ENCODE measurements around the gene YBEY. TPM values are rescaled to one million over a fixed set of nuclear protein-coding genes. Genes with fewer than 3 reads are reported as not detected.

Gene YBEY
- total and polyA plus RNA-seq, 2 donors (not counting 3 experiments of a cell fraction or from before 2014, with no cell fraction given), result 6.1 to 15.3 TPM

DNA sequence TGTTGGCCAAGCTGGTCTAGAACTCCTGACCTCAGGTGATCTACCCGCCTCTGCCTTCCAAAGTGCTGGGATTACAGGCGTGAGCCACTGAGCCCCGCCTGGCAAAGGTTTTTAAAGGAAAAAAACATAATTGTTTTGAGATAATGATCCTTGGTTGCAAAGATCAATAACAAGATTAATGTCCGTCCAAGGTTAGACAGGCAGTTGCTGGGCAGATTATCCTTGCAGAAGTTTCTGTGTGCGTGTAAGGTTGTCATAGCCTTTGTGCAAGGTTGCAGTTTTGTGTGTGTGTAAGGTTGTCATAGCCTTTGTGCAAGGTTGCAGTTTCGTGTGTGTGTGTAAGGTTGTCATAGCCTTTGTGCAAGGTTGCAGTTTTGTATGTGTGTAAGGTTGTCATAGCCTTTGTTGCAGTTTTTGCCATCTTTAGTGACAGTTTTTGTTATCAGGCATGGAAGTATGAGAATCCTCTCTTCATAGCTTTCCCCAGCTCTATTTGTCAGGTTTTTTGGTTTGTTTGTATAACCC is 3.6 kb downstream of the YBEY start:
- Histone ChIP-seq H3K4me2 (ENCODE audit: insufficient read depth, low read length) (no peak overlapping the region), H3K9ac (replicated peaks; ENCODE audit: extremely low read depth, insufficient read depth, low read length) (no peak overlapping the region), H3K27ac (ENCODE audit: insufficient read depth, low read depth, low read length) (no peak overlapping the region), H3K9me1 (replicated peaks; ENCODE audit: control insufficient read depth, extremely low read depth, insufficient read depth, low read length) (no peaks in the 10 kb centered on the region), H3K4me3 (replicated peaks in 1 of 3; ENCODE audit: insufficient read depth in 1 of 3, low read depth in 1 of 3, low read length in 3 of 3) (no peak overlapping the region), H3K9me3 (replicated peaks; ENCODE audit: control insufficient read depth, insufficient read depth, low read length) (no peaks in the 10 kb centered on the region), H2AFZ (ENCODE audit: low read depth, low read length) (no peak overlapping the region), H3K36me3 (ENCODE audit: control insufficient read depth in 2 of 2, extremely low read depth in 1 of 2, insufficient read depth in 2 of 2, low read length in 2 of 2) (peaks cover 0 to 4% of the 10 kb centered on the region in 2 experiments), H3K4me1 (ENCODE audit: control insufficient read depth, extremely low read depth, insufficient read depth, low read length) (peaks cover 14% of the 10 kb centered on the region), H3K79me2 (ENCODE audit: control insufficient read depth, insufficient read depth, low read length) (peaks cover 11% of the 10 kb centered on the region), H3K27me3 (ENCODE audit: control insufficient read depth in 2 of 2, insufficient read depth in 2 of 2, low read length in 2 of 2) (no peaks in the 10 kb centered on the region), H4K20me1 (replicated peaks; ENCODE audit: control insufficient read depth, extremely low read depth, insufficient read depth, low read length) (no peaks in the 10 kb centered on the region)
- BruUV-seq (replicated peaks), result no TSS peak
- ChIA-PET CTCF (no interaction called here), POLR2A (no interaction called here)
- dilution Hi-C loops (cut with MboI; ENCODE audit: extremely low pct_ligation_motif_present, low sequenced_read_pairs) (no loop called here), intact Hi-C loops (cut with micrococcal nuclease) (no loop called here)
- no peak for TF ChIP-seq POLR2AphosphoS5 (IDR thresholded peaks at IDR 0.05; ENCODE audit: insufficient read depth, low read depth, low read length)
- DNase-seq (ENCODE audit: low read depth, low spot score) (no peak), FAIRE-seq (no peak)

DNA sequence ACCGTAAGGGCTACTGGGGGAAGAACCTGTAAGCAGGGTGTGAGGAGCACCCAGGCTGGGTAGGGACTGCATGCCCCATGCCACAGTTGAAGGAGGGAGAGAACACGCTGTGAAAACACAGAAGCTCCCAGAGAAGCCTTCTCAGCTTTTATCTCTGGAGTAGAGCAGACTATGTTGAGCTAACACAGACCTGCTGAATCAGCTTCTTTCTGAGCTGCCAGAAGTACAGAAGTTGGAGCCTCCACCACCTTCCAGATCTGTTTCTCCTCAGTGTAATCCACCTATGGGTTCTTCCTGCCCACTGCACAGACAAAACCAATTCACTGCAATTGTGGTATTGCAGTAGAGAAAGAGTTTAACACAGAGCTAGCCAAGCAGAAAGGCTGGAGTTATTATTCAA is 5.4 kb downstream of the YBEY start:
- TF ChIP-seq JUN (IDR thresholded peaks at IDR 0.05; ENCODE audit: borderline replicate concordance, insufficient read depth, insufficient read length, low read depth), result no peak
- TF ChIP-seq EZH2 (IDR thresholded peaks at IDR 0.05; ENCODE audit: borderline replicate concordance, low read depth, low read length, severe bottlenecking), result no peak
- no peak for TF ChIP-seq GATA2 (IDR thresholded peaks at IDR 0.05; ENCODE audit: insufficient read depth, insufficient read length, low read depth, low read length)
- TF ChIP-seq, protein P1, sequence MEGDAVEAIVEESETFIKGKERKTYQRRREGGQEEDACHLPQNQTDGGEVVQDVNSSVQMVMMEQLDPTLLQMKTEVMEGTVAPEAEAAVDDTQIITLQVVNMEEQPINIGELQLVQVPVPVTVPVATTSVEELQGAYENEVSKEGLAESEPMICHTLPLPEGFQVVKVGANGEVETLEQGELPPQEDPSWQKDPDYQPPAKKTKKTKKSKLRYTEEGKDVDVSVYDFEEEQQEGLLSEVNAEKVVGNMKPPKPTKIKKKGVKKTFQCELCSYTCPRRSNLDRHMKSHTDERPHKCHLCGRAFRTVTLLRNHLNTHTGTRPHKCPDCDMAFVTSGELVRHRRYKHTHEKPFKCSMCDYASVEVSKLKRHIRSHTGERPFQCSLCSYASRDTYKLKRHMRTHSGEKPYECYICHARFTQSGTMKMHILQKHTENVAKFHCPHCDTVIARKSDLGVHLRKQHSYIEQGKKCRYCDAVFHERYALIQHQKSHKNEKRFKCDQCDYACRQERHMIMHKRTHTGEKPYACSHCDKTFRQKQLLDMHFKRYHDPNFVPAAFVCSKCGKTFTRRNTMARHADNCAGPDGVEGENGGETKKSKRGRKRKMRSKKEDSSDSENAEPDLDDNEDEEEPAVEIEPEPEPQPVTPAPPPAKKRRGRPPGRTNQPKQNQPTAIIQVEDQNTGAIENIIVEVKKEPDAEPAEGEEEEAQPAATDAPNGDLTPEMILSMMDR (IDR thresholded peaks at IDR 0.05; ENCODE audit: extremely low read depth in 1 of 2, insufficient read depth in 1 of 2, low read depth in 1 of 2, low read length in 2 of 2), result no peak
- TF ChIP-seq, protein P2, sequence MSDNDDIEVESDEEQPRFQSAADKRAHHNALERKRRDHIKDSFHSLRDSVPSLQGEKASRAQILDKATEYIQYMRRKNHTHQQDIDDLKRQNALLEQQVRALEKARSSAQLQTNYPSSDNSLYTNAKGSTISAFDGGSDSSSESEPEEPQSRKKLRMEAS (IDR thresholded peaks at IDR 0.05; ENCODE audit: insufficient read depth, insufficient read length), result no peak
- no peak for TF ChIP-seq POLR2AphosphoS5 (IDR thresholded peaks at IDR 0.05; ENCODE audit: insufficient read depth, low read depth, low read length)
- no peak for TF ChIP-seq MYC (IDR thresholded peaks at IDR 0.05; ENCODE audit: low read depth, low read length)
- no peak for TF ChIP-seq FOS (IDR thresholded peaks at IDR 0.05; ENCODE audit: borderline replicate concordance, insufficient read depth, low read length)
- no peak for TF ChIP-seq POLR2A (IDR thresholded peaks at IDR 0.05; ENCODE audit: low read depth, low read length)
- CTCF ChIA-PET, result no interaction called here
- dilution Hi-C loops (cut with MboI; ENCODE audit: extremely low pct_ligation_motif_present, low sequenced_read_pairs) (no loop called here), intact Hi-C loops (cut with micrococcal nuclease) (no loop called here)
- peaks cover 7% of the 10 kb centered on the region for H3K4me1 ChIP-seq (ENCODE audit: control insufficient read depth, extremely low read depth, insufficient read depth, low read length)
- no peaks in the 10 kb centered on the region for H3K9me3 ChIP-seq (replicated peaks; ENCODE audit: control insufficient read depth, insufficient read depth, low read length)
- H3K9ac ChIP-seq (replicated peaks; ENCODE audit: extremely low read depth, insufficient read depth, low read length), result no peak overlapping the region
- no peak overlapping the region for H3K4me2 ChIP-seq (ENCODE audit: insufficient read depth, low read length)
- H3K4me3 ChIP-seq (replicated peaks in 1 of 3; ENCODE audit: insufficient read depth in 1 of 3, low read depth in 1 of 3, low read length in 3 of 3), result no peak overlapping the region
- no peaks in the 10 kb centered on the region for H3K27me3 ChIP-seq (ENCODE audit: control insufficient read depth in 2 of 2, insufficient read depth in 2 of 2, low read length in 2 of 2)
- DNase-seq (ENCODE audit: low read depth, low spot score) (no peak), FAIRE-seq (no peak)
- peaks cover 0 to 4% of the 10 kb centered on the region in 2 experiments for H3K36me3 ChIP-seq (ENCODE audit: control insufficient read depth in 2 of 2, extremely low read depth in 1 of 2, insufficient read depth in 2 of 2, low read length in 2 of 2)
- POLR2A ChIA-PET, result no interaction called here
- H3K27ac ChIP-seq (ENCODE audit: insufficient read depth, low read depth, low read length), result no peak overlapping the region
- no peaks in the 10 kb centered on the region for H3K9me1 ChIP-seq (replicated peaks; ENCODE audit: control insufficient read depth, extremely low read depth, insufficient read depth, low read length)
- no peaks in the 10 kb centered on the region for H3K79me2 ChIP-seq (ENCODE audit: control insufficient read depth, insufficient read depth, low read length)
- H4K20me1 ChIP-seq (replicated peaks; ENCODE audit: control insufficient read depth, extremely low read depth, insufficient read depth, low read length), result no peaks in the 10 kb centered on the region
- BruUV-seq (replicated peaks), result no TSS peak
- no peak overlapping the region for H2AFZ ChIP-seq (ENCODE audit: low read depth, low read length)
